KMS-11 (cell line): ENCODE results near the gene AHCYL1.

Experiments used
- H2AFZ ChIP-seq: fragments of 200-600 bp; sonication (generic); 2 replicates; pipeline ENCODE4 v1.6.1; 2016; ENCODE audit warnings: antibody characterized with exemption, mixed run types, low read depth
- H3K27ac ChIP-seq: fragments of 200-600 bp; sonication (generic); 2 replicates; pipeline ENCODE4 v1.6.1; 2016; ENCODE audit warnings: mild to moderate bottlenecking, mixed run types
- H3K27me3 ChIP-seq: fragments of 200-600 bp; sonication (generic); 2 replicates; pipeline ENCODE4 v1.6.1; 2017; ENCODE audit warnings: mild to moderate bottlenecking, low read depth, mixed run types, moderate library complexity; ENCODE audit not compliant: insufficient read depth
- H3K36me3 ChIP-seq: fragments of 200-600 bp; sonication (generic); 2 replicates; pipeline ENCODE4 v1.6.1; 2017; ENCODE audit warnings: mild to moderate bottlenecking, mixed run types; ENCODE audit not compliant: insufficient read depth
- H3K4me1 ChIP-seq: fragments of 200-600 bp; sonication (generic); 2 replicates; pipeline ENCODE4 v1.6.1; 2016; ENCODE audit warnings: mild to moderate bottlenecking, low read depth, mixed run types; ENCODE audit not compliant: poor library complexity, severe bottlenecking
- H3K4me2 ChIP-seq: fragments of 200-600 bp; sonication (generic); 2 replicates; pipeline ENCODE4 v1.7.0; 2016; ENCODE audit warnings: mild to moderate bottlenecking, mixed run types
- H3K4me3 ChIP-seq: fragments of 200-600 bp; sonication (generic); IDR thresholded peaks from 2 replicates; pipeline ENCODE4 v1.6.1; 2017; ENCODE audit warnings: low read depth, low read length, mixed read lengths; ENCODE audit not compliant: insufficient read depth
- H3K79me2 ChIP-seq: fragments of 200-600 bp; sonication (generic); 2 replicates; pipeline ENCODE4 v1.6.1; 2016; ENCODE audit warnings: low read depth, mixed run types; ENCODE audit not compliant: insufficient read depth
- H3K9ac ChIP-seq: fragments of 200-600 bp; sonication (generic); 2 replicates; pipeline ENCODE4 v1.6.1; 2016; ENCODE audit warnings: mild to moderate bottlenecking, mixed run types
- H4K20me1 ChIP-seq: fragments of 200-600 bp; sonication (generic); 2 replicates; pipeline ENCODE4 v1.6.1; 2016; ENCODE audit warnings: mild to moderate bottlenecking, mixed run types; ENCODE audit not compliant: insufficient read depth
- TF ChIP-seq, protein P1 (sequence below): fragments of 200-600 bp; sonication (generic); conservative IDR thresholded peaks from 2 replicates; pipeline ENCODE4 v1.6.1; 2017; ENCODE audit warnings: low read depth, mild to moderate bottlenecking, antibody characterized with exemption, low read length, moderate library complexity, mixed read lengths

AHCYL1 gene

DNA sequence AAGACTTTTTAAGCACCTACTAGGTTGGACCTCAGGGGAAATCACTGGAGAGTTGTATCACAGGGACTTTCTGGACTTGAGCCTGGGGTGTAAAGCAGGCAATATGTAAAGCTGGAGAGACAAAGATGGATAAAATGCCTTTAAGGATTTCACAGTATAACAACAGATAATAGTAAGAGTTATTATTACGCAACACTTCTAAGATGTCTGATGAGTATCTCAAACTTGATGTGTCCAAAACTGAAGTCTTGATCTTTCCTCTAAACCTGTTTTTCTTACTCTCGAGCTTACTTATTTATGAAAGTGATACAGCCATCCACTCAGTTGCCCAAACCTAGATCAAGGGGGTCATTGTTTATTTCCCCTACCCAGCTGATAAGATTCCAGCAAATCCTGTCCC, 47.8 kb downstream of the AHCYL1 start:
- H3K4me3 ChIP-seq: no peak overlapping the region
- no peaks in the 10 kb centered on the region for H3K27me3 ChIP-seq
- H3K36me3 ChIP-seq: no peaks in the 10 kb centered on the region
- no peaks in the 10 kb centered on the region for H4K20me1 ChIP-seq
- H3K79me2 ChIP-seq: peaks cover 23% of the 10 kb centered on the region
- peaks cover 44% of the 10 kb centered on the region for H3K4me1 ChIP-seq
- no peak overlapping the region for H3K4me2 ChIP-seq
- TF ChIP-seq, protein P1, sequence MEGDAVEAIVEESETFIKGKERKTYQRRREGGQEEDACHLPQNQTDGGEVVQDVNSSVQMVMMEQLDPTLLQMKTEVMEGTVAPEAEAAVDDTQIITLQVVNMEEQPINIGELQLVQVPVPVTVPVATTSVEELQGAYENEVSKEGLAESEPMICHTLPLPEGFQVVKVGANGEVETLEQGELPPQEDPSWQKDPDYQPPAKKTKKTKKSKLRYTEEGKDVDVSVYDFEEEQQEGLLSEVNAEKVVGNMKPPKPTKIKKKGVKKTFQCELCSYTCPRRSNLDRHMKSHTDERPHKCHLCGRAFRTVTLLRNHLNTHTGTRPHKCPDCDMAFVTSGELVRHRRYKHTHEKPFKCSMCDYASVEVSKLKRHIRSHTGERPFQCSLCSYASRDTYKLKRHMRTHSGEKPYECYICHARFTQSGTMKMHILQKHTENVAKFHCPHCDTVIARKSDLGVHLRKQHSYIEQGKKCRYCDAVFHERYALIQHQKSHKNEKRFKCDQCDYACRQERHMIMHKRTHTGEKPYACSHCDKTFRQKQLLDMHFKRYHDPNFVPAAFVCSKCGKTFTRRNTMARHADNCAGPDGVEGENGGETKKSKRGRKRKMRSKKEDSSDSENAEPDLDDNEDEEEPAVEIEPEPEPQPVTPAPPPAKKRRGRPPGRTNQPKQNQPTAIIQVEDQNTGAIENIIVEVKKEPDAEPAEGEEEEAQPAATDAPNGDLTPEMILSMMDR: no peak
- no peak overlapping the region for H3K27ac ChIP-seq
- H2AFZ ChIP-seq: no peak overlapping the region
- H3K9ac ChIP-seq: no peak overlapping the region

DNA sequence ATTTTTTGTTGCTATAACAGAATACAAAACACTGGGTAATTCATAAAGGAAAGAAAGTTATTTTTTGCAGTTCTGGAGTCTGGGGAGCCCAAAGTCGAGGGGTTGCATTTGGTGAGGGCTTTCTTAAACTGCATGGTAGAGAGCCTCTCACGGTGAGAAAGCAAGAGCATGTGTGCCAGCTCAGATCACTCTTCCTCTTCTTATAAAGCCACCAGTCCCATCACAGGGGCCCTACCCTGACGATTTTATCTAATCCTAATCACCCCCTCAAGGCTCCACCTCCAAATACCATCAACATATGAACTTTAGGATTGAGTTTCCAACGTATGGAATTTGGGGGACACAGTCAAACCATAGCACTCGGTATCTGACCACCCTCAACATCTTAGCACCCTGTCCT, 48.9 kb downstream of the AHCYL1 start:
- H3K4me1 ChIP-seq: peaks cover 45% of the 10 kb centered on the region
- no peak overlapping the region for H3K4me3 ChIP-seq
- H2AFZ ChIP-seq: peak overlapping the region; percentile 88
- no peak overlapping the region for H3K9ac ChIP-seq
- no peaks in the 10 kb centered on the region for H4K20me1 ChIP-seq
- peaks cover 4% of the 10 kb centered on the region; the same call in 1 of the 2 replicates for H3K36me3 ChIP-seq
- H3K27ac ChIP-seq: no peak overlapping the region
- H3K4me2 ChIP-seq: no peak overlapping the region
- peaks cover 23% of the 10 kb centered on the region for H3K79me2 ChIP-seq
- no peaks in the 10 kb centered on the region for H3K27me3 ChIP-seq
- TF ChIP-seq, protein P1: no peak

DNA sequence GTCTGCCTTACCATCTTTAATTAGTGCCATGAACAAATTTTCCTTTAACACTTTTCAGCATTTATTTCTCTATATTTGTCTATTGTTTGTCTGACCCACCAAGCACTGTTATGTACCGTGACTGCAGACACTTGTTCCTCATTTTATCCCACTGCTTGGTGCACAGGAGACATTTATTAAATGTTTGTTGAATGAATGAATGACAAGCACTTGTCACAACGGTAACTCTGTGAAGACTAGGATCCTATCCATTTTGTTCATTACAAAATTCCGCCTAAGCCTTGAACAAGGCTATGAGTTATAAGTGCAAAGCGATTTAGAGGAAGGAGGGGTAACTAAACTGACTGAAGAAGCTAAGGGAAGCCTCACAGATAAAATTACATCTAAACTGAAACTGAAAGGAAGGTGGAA, 49.5 kb downstream of the AHCYL1 start:
- Histone ChIP-seq H3K4me2 (peak overlapping the region; percentile 65), H4K20me1 (no peaks in the 10 kb centered on the region), H3K36me3 (peaks cover 10% of the 10 kb centered on the region; the same call in 1 of the 2 replicates), H3K27me3 (no peaks in the 10 kb centered on the region), H3K9ac (peak overlapping the region; percentile 88; the same call in 1 of the 2 replicates), H3K79me2 (peaks cover 23% of the 10 kb centered on the region), H2AFZ (peak overlapping the region; percentile 88), H3K27ac (peak overlapping the region; percentile 36), H3K4me3 (peak overlapping the region; percentile 76), H3K4me1 (peaks cover 45% of the 10 kb centered on the region)
- TF ChIP-seq, protein P1: no peak

DNA sequence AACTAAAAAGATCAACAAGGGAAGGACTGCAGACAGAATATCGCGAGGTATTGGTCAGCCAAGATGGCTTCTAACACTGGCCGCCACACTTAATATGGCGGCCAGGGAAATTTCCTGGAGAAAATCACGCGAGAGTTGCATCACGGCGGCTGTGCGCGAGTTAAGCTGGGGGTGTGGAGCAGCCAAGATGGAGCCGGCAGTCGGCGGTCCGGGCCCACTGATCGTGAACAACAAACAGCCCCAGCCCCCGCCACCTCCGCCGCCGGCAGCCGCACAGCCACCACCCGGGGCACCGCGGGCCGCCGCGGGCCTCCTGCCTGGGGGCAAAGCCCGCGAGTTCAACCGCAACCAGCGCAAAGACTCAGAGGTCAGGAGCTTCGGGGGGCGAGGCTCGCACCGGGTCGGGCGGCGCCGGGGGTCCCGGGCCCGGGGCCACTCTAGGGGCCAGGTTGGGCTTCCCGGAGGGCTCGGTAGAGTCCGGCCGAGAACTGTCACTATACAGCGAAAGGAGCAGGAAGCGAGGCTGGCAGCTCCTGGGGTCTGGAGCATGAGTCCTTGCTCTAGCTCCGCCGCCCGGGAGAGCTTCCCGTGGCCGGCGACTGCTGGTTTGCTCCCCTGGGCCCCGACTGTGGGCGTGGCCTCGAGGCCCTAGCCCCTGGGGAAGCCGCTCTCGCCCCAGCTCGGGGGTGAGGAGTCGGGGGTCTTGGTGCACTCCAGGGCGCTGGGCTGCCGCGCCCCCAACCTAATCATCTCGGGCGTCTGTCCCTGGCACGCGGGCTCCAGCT, 50.1 kb downstream of the AHCYL1 start, which contains the start of gene STRIP1:
Gene STRIP1, plus strand, starts transcription at position 174 of the 785 bp plus-strand sequence. Its CDS starts 14 bp downstream, at position 188.
- peaks cover 42% of the 10 kb centered on the region for H3K4me1 ChIP-seq
- peak within 1 kb of the TSS; percentile 88 for H3K9ac ChIP-seq
- peak within 1 kb of the TSS; percentile 88 for H2AFZ ChIP-seq
- no peaks in the 10 kb centered on the region for H3K27me3 ChIP-seq
- H3K27ac ChIP-seq: peak within 1 kb of the TSS; percentile 36
- peaks cover 16% of the 10 kb centered on the region; the same call in 1 of the 2 replicates for H3K36me3 ChIP-seq
- no peaks in the 10 kb centered on the region for H4K20me1 ChIP-seq
- H3K4me3 ChIP-seq: peak within 1 kb of the TSS; percentile 99
- H3K4me2 ChIP-seq: peak within 1 kb of the TSS; percentile 96
- TF ChIP-seq, protein P1: no peak
- H3K79me2 ChIP-seq: peaks cover 23% of the 10 kb centered on the region
